Esophagus (tissue), 2 donors: ENCODE measurements around the gene APBB3. TPM values are rescaled to one million over a fixed set of nuclear protein-coding genes. Genes with fewer than 3 reads are reported as not detected.

Source experiments
- H3K27ac ChIP-seq, 2 donors: one replicate each; pipeline ENCODE4 v1.5.1; 2013; ENCODE audit warnings: low read depth in 2 of 2, mild to moderate bottlenecking in 2 of 2, inconsistent platforms in 1 of 2, low read length in 1 of 2, moderate library complexity in 1 of 2
- H3K27me3 ChIP-seq, 2 donors: one replicate each; pipeline ENCODE4 v1.6.1; 2013; ENCODE audit warnings: low read length in 2 of 2, control low read depth in 1 of 2, mild to moderate bottlenecking in 1 of 2; ENCODE audit not compliant: insufficient read depth in 2 of 2, control insufficient read depth in 1 of 2
- H3K36me3 ChIP-seq, 2 donors: one replicate each; pipeline ENCODE4 v1.6.1; 2013; ENCODE audit warnings: low read length in 1 of 2; ENCODE audit not compliant: control insufficient read depth in 2 of 2, insufficient read depth in 2 of 2
- H3K4me1 ChIP-seq, 2 donors: one replicate each; pipeline ENCODE4 v1.6.1; 2013; ENCODE audit warnings: low read length in 1 of 2; ENCODE audit not compliant: control insufficient read depth in 2 of 2, insufficient read depth in 2 of 2
- H3K4me3 ChIP-seq, 2 donors: one replicate each; pipeline ENCODE4 v1.5.1; 2013; ENCODE audit warnings: low read length in 2 of 2, mild to moderate bottlenecking in 2 of 2, low read depth in 1 of 2, moderate library complexity in 1 of 2
- H3K9me3 ChIP-seq, 2 donors: one replicate each; pipeline ENCODE4 v1.6.1; 2013; ENCODE audit warnings: mild to moderate bottlenecking in 2 of 2, low read depth in 1 of 2, low read length in 1 of 2, moderate library complexity in 1 of 2; ENCODE audit not compliant: control insufficient read depth in 2 of 2, insufficient read depth in 1 of 2
- WGBS, 2 donors: extraction: QIAGEN DNeasy Blood & Tissue Kit; methylation state at CpG; one replicate each; pipeline ENCODE4 v1.1.7; 2013; 5-methylcytosine and 5-hydroxymethylcytosine counted together
- polyA plus RNA-seq, 2 donors: library from polyadenylated mRNA; stranded (reverse); fragments of 200-250 nt; gene quantifications; one replicate each; pipeline ENCODE4 v1.2.3, GENCODE V29; 2013
- donor health status: healthy with polysubstance abuse.
- donor health status: Bipolar disorder and iron deficiency.

Gene APBB3
- polyA plus RNA-seq, 2 donors, result 10.9 to 20.7 TPM

- WGBS, 2 donors, result 84 to 93% methylated on average over 2 of the region's 2 CpGs
- Histone ChIP-seq H3K36me3 (peaks cover 11 to 13% of the 10 kb centered on the region in 2 donors), H3K4me1 (no peaks in the 10 kb centered on the region), H3K27ac (no peak overlapping the region), H3K27me3 (no peaks in the 10 kb centered on the region), H3K4me3 (no peak overlapping the region), H3K9me3 (no peaks in the 10 kb centered on the region)
Measured at GRCh38 chr5:140524003-140524402, 40.4 kb downstream of the APBB3 start.

GRCh38 chr5:140513124-140513523, 51.3 kb downstream of the APBB3 start:
- Histone ChIP-seq H3K27ac (no peak overlapping the region), H3K4me1 (no peaks in the 10 kb centered on the region), H3K27me3 (no peaks in the 10 kb centered on the region), H3K4me3 (no peak overlapping the region), H3K9me3 (no peaks in the 10 kb centered on the region), H3K36me3 (peaks cover 9 to 12% of the 10 kb centered on the region in 2 donors)
- 95 to 97% methylated on average over 2 of the region's 2 CpGs for WGBS, 2 donors

- no peaks in the 10 kb centered on the region for H3K27me3 ChIP-seq
- H3K27ac ChIP-seq, result no peak overlapping the region
- WGBS, 2 donors, result 80 to 87% methylated on average over 4 of the region's 4 CpGs
- H3K9me3 ChIP-seq, result no peaks in the 10 kb centered on the region
- H3K4me1 ChIP-seq, result no peaks in the 10 kb centered on the region
- no peak overlapping the region for H3K4me3 ChIP-seq
- peaks cover 8 to 14% of the 10 kb centered on the region in 2 donors for H3K36me3 ChIP-seq
Measured at GRCh38 chr5:140509898-140510297, 54.5 kb downstream of the APBB3 start.

Other genes starting within 250 kb of the APBB3 start
- 10 to 100 TPM in 1 of 2 donors, 1 to 10 TPM in 1; 9.3 to 23.5 TPM for gene HBEGF, start 218.0 kb downstream of the APBB3 start, polyA plus RNA-seq
- gene SLC4A9, start 204.4 kb downstream of the APBB3 start, polyA plus RNA-seq, result under 1 TPM; 0.14 to 0.20 TPM
- gene ANKHD1, start 162.8 kb downstream of the APBB3 start, polyA plus RNA-seq, result 10 to 100 TPM; 37.7 to 43.2 TPM
- gene EIF4EBP3, start 16.9 kb downstream of the APBB3 start, polyA plus RNA-seq, result 10 to 100 TPM; 27.6 to 38.2 TPM
- gene SRA1, start 7.1 kb downstream of the APBB3 start, polyA plus RNA-seq, result 10 to 100 TPM; 23.1 to 23.7 TPM
- 10 to 100 TPM; 26.2 to 42.3 TPM for gene SLC35A4, start 230 bp upstream of the APBB3 start, polyA plus RNA-seq
- gene CD14, start 68.6 kb upstream of the APBB3 start, polyA plus RNA-seq, result 10 to 100 TPM in 1 of 2 donors, 1 to 10 TPM in 1; 7.4 to 14.3 TPM
- gene TMCO6, start 74.9 kb upstream of the APBB3 start, polyA plus RNA-seq, result 10 to 100 TPM; 15.7 to 16.7 TPM
- 100 to 1,000 TPM; 130 to 183 TPM for gene NDUFA2, start 83.0 kb upstream of the APBB3 start, polyA plus RNA-seq
- gene IK, start 83.2 kb upstream of the APBB3 start, polyA plus RNA-seq, result 10 to 100 TPM; 56.5 to 83.5 TPM
- gene WDR55, start 100.3 kb upstream of the APBB3 start, polyA plus RNA-seq, result 10 to 100 TPM; 17.3 to 19.2 TPM
- gene DND1, start 109.0 kb upstream of the APBB3 start, polyA plus RNA-seq, result 1 to 10 TPM in 1 of 2 donors, under 1 TPM in 1; 0.76 to 1.9 TPM
- 10 to 100 TPM; 47.7 to 55.5 TPM for gene HARS1, start 126.8 kb upstream of the APBB3 start, polyA plus RNA-seq
- gene HARS2, start 126.9 kb upstream of the APBB3 start, polyA plus RNA-seq, result 10 to 100 TPM; 13.9 to 17.6 TPM
- gene ZMAT2, start 135.8 kb upstream of the APBB3 start, polyA plus RNA-seq, result 10 to 100 TPM; 35.8 to 61.6 TPM
- under 1 TPM in 1 of 2 donors, not detected in 1; 0.02 TPM for gene PCDHA1, start 221.5 kb upstream of the APBB3 start, polyA plus RNA-seq
- not detected for gene PCDHA2, start 230.3 kb upstream of the APBB3 start, polyA plus RNA-seq
- gene PCDHA3, start 236.5 kb upstream of the APBB3 start, polyA plus RNA-seq, result under 1 TPM in 1 of 2 donors, not detected in 1; 0.04 TPM
- gene PCDHA4, start 242.5 kb upstream of the APBB3 start, polyA plus RNA-seq, result under 1 TPM; 0.02 to 0.05 TPM